Measurements from ENCODE around the gene NOL8.

DNA sequence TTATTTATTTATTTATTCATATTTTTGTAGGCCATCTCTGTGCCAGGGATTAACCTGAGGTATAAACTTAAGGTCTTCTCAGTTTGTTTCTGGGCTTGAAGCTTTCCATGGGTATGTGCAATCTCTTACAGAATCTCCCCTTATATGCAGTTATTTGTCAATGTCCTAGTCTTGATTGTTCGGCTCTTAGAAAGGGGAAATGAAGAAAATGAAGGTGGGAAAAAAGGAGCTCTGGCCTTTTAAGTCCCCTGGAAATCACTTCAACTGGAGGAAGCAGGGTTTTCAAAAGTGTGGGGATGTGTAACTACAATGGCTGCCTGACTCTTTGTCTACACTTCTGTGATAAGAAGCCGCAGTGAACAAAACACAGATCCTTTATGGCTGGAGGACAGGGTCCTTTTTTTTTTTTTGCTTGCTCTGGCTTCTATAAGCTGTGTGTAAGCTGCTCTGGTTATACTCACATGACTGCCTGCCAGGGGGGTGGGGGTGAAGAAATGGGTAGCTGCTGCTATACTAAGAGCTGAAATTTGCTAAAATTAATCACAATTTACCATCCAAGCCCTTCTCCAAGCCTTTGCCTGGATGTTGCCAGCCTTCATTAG lies 34.3 kb upstream of the NOL8 start:
- TF ChIP-seq, protein P1, sequence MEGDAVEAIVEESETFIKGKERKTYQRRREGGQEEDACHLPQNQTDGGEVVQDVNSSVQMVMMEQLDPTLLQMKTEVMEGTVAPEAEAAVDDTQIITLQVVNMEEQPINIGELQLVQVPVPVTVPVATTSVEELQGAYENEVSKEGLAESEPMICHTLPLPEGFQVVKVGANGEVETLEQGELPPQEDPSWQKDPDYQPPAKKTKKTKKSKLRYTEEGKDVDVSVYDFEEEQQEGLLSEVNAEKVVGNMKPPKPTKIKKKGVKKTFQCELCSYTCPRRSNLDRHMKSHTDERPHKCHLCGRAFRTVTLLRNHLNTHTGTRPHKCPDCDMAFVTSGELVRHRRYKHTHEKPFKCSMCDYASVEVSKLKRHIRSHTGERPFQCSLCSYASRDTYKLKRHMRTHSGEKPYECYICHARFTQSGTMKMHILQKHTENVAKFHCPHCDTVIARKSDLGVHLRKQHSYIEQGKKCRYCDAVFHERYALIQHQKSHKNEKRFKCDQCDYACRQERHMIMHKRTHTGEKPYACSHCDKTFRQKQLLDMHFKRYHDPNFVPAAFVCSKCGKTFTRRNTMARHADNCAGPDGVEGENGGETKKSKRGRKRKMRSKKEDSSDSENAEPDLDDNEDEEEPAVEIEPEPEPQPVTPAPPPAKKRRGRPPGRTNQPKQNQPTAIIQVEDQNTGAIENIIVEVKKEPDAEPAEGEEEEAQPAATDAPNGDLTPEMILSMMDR (IDR thresholded peaks at IDR 0.05): no peak
- TF ChIP-seq POLR2A (IDR thresholded peaks at IDR 0.05): no peak
